ENCODE data around the gene TECPR2.

- TF ChIP-seq TAF1 (IDR thresholded peaks at IDR 0.05; ENCODE audit: borderline replicate concordance, low read depth, low read length) (no peak), POLR2A (IDR thresholded peaks at IDR 0.05; ENCODE audit: low read depth, low read length) (no peak)
Observed at GRCh38 chr14:102318781-102319276, 43.9 kb upstream of the TECPR2 start.

Measured in GM12892 (cell line).